GM19099 (cell line): Measurements from ENCODE around the gene PAQR9.

ENCODE experiments used
- POLR2A ChIP-seq: IDR thresholded peaks from 3 replicates; pipeline ENCODE4 v1.6.1; 2011; ENCODE audit warnings: low read depth; ENCODE audit not compliant: insufficient read length; ENCODE audit errors: extremely low read depth

The PAQR9 gene, protein sequence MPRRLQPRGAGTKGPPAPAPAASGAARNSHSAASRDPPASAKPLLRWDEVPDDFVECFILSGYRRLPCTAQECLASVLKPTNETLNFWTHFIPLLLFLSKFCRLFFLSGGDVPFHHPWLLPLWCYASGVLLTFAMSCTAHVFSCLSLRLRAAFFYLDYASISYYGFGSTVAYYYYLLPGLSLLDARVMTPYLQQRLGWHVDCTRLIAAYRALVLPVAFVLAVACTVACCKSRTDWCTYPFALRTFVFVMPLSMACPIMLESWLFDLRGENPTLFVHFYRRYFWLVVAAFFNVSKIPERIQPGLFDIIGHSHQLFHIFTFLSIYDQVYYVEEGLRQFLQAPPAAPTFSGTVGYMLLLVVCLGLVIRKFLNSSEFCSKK

GRCh38 chr3:142963516-142964448 lies at the start of gene PAQR9:
TSS of gene PAQR9 (minus strand) at chr3:142963674. CDS start at chr3:142963336, 338 bp downstream.
- no peak for TF ChIP-seq POLR2A

DNA sequence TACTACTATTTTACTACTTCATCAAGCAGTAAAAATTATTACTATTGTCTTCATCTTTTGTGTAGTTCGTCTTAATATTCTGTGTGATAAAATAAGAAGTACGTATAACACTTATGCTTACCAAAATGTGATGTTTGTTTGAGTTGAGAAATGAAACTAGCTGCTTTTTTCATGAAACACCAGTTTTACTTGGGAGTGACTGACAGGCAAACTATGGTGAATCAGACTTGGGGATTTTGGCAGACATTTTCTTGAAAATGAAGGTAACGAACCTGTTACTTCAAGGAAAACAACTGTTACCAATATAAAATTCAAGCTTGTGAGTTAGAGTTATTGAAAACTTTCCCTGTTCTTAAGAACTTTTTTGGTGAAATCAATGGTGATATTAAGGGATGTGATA lies 48.2 kb upstream of the PAQR9 start:
- no peak for TF ChIP-seq POLR2A

DNA sequence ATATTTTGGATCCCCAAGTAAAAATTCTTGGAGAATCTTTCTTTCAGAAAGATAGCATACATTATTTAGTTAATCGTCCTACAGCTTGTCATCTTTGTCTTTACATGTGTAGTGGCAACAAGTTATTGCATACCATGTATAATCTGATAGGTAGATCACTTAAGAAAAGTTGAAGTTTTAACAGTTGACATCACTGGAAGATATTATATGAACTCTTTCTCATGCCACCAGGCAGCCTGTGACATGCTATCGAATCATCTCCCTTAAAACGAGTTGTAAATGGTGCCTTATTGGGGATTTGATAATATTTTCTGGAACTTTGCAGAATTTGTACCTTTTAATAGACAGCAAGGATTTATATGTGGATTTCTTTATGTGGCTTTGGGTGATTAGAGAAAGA lies 46.5 kb upstream of the PAQR9 start:
- no peak for TF ChIP-seq POLR2A

GRCh38 chr3:143004823-143005222 lies 41.3 kb upstream of the PAQR9 start:
- TF ChIP-seq POLR2A, result no peak

DNA sequence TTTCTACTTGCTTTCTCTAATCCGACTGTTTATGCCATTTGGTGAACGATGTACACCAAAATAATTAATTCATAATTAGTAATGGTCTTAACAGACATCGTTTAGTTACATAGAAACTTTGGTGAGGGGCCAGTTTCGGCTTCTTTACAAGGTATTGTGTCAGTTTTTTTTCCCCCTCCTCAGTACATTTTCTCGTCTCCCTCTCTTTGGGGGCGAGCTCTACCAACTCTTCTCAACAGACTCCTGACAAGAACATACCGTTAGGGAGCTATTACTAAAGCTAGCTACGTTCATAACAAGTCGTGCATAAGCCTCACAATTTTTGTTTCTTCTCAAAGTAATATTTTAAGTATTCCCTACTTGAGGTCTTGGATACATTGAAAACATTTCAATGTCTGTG lies 39.3 kb upstream of the PAQR9 start:
- no peak for TF ChIP-seq POLR2A

DNA sequence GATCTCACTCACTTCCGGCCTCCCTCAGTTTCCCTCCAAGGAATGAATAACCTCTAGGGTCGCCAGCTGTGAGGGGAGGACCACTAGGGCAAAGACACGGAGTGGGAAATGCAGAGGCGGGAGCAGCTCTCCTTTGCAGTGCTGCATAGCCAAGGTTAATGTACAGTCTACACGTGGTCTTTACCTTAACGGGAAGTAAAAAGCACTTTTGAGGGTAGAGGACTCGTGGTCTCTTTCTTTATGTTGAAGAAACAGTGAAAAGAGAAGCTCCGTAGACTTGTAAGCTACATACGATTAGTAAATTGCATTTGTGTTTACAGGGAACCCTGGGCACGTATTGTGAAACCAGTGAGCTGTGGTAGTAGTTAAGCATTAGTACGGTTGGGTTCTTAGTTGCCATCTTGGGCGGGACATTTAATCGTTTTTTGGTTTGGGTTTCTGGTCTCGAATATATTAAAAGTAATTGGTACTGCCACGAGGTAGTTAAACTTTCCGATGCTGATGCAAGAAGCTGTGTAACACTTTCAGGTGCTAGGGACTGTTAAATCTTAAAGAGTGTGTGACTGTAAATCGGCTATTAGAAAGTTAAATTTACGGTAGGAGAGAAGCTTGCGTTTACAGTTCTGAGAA lies 38.7 kb upstream of the PAQR9 start:
- TF ChIP-seq POLR2A, result no peak

DNA sequence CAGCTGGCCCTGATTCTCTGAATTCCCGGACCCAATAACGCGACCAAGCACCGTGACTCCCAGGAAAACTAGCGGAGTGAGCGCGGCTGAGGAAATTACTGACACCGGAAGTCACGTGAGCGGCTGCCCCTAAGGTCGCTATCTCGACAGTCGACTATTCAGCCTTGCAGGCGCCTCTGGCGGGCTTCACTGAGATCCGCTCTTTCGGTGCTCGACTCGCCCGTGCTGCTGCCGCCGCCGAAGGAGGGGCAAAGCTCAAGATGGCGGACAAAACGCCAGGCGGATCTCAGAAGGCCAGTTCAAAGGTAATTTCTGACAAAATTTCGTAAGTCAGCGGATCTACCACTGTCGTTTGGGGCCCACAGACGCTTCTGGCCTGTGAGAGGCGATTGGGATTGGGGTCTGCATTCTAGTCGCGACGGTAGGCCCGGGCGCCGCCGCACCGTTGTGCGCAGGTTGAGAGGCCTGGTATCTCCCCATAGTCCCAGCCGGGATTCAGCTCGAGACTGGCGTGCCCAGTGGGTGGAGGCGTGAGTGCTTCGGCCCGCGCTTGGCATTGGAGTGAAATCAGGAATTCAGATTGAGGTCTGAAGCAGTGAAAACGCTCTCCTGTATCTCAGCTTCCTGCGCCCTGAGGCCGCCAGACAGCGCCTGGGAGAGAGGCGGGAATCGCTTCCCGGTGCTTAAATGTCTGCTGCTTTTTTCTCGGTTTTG lies 38.1 kb upstream of the PAQR9 start, which contains the start of gene U2SURP:
Gene U2SURP, plus strand, starts transcription at position 202 of the 714 bp plus-strand sequence. Its CDS starts 59 bp downstream, at position 261.
- TF ChIP-seq POLR2A, result peak; percentile 88

DNA sequence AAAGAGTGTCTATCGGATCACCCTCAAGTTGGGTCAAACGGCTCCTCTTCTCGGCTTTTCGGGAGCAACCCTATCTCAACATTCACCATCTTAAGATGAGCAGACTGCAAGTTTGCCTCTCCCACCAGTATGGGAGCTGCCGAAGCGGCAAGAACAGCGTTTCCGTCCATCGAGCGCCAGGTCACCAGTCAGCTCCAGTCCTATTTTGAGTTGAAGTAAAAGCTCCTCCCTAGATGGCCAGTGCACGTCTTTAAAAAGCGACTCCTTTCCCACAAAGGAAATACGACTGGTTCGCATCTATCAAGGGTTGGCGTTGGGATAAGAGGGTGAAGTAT lies 37.5 kb upstream of the PAQR9 start:
- TF ChIP-seq POLR2A, result no peak

DNA sequence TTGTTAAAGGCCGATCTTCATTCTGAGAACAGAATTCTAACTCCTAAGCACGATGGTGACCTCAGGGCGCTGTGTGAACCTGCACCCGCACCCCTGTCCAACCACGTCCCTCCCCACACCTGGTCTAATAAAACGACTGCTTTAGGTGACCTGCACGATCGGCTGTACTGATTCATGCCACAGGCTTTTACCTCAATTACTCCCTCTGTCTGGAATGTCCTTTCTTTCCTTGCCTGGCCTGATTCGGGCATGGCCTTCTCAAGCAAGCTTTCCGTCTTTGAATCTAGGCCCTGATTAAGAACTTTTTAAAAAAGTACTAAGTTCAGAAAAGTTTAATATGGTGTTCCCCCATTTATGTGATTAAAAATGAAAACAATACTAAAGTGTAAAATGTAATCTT lies 37.1 kb upstream of the PAQR9 start:
- no peak for TF ChIP-seq POLR2A

DNA sequence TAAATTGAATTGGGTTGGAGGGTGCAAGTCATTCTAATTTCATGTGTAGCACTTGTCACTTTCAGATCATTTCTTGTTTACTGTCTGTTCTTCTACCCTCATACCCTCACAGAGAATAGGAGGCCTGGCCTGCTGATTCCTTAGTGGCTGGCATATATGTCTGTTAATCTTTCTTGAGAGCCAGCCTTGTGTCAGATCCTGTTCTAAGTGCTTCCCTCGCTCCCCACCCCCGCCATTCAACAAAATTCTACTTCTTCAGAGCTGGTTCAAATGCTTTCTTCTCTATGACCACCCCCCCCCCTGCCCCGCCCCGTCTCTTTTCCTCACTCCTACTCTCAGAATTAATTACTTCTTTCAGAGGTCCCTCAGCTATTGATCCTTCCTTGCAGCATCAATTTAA lies 36.4 kb upstream of the PAQR9 start:
- no peak for TF ChIP-seq POLR2A

DNA sequence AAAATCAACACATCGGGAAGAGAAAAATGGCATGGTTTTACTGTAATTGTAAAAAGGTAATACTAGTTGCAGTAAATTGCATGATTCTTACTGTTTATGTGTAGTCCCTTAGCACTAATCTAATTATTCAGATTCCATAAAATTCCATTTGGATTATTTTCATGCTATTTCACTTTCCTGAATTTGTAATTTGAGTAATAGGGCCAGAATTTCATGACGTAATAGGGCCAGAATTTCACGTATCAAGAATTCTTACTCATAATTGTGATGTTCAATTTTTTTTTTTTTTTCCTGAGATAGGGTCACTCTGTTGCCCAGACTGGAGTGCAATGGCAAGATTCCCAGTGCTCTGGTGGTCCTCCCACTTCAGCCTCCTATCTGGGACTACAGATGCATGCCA lies 35.0 kb upstream of the PAQR9 start:
- no peak for TF ChIP-seq POLR2A

- no peak for TF ChIP-seq POLR2A
Measured at GRCh38 chr3:142997330-142997729, 33.9 kb upstream of the PAQR9 start.

GRCh38 chr3:142993958-142994442 lies 30.5 kb upstream of the PAQR9 start:
- TF ChIP-seq POLR2A, result no peak

DNA sequence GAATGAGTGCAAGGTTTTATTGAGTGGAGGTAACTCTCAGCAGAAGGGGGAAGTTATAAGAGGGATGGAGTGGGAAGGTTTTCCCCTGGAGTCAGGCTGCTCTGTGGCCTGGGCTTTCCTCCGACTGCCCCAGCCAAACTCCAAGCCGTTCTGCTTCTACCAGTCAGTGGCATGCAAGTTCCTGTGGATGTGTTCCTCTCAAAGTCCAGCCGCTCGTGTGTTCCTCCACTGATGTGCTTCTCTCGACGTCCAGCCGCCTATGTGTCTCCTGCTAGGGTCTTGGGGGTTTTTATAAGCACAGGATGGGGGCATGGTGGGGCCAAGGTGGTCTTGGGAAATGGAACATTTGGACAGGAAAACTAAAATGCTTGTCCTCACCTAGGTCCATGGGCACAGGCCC lies 28.8 kb upstream of the PAQR9 start:
- TF ChIP-seq POLR2A, result no peak

DNA sequence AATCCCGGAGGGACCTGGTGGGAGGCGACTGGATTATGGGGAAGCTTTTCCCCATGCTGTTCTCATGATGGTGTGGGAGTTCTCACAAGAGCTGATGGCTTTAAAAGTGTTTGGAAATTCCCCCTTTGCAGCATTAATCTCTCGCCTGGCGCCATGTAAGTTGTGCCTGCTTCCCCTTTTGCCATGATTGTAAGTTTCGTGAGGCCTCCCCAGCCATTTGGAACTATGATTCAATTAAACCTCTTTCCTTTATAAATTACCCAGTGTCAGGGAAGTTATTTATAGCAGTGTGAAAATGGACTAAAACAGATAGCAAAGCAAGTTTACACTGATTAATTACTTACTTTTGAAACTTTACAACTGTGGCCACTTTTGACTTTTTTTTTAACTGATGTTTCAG lies 27.2 kb upstream of the PAQR9 start:
- no peak for TF ChIP-seq POLR2A
